Spleen (tissue), 11 donors: Measurements from ENCODE around the gene CS. TPM values are rescaled to one million over a fixed set of nuclear protein-coding genes. Genes with fewer than 3 reads are reported as not detected.

Experiments
- DNase-seq: peaks from one replicate; pipeline ENCODE4 v3.0.0-alpha.2; 2020
- H3K27ac ChIP-seq, 8 donors: fragments of 200-600 bp; sonication (generic) in 7 of 8; 1 replicate in 4 of 8; 2 replicates in 4 of 8; pipeline versions ENCODE4 v1.5.0 to v1.8.0; 2016 to 2021; ENCODE audit warnings: inconsistent platforms in 4 of 8, mild to moderate bottlenecking in 4 of 8, moderate library complexity in 1 of 8
- H3K27me3 ChIP-seq, 7 donors: fragments of 200-600 bp; sonication (generic) in 6 of 7; replicated peaks in 1 of 7; 1 replicate in 4 of 7; 2 replicates in 3 of 7; pipeline versions ENCODE4 v1.5.0 to v1.8.0; 2016 to 2021; ENCODE audit warnings: inconsistent platforms in 3 of 7, mild to moderate bottlenecking in 1 of 7
- H3K36me3 ChIP-seq, 6 donors: fragments of 200-600 bp; sonication (generic) in 5 of 6; 1 replicate in 4 of 6; 2 replicates in 2 of 6; pipeline versions ENCODE4 v1.5.0 to v1.8.0; 2016 to 2021; ENCODE audit warnings: inconsistent platforms in 2 of 6
- H3K4me1 ChIP-seq, 6 donors: fragments of 200-600 bp; sonication (generic) in 5 of 6; 1 replicate in 3 of 6; 2 replicates in 3 of 6; pipeline versions ENCODE4 v1.5.0 to v1.8.0; 2016 to 2021; ENCODE audit warnings: inconsistent platforms in 3 of 6
- H3K4me3 ChIP-seq, 8 donors: fragments of 200-600 bp; sonication (generic) in 7 of 8; 1 replicate in 4 of 8; 2 replicates in 4 of 8; pipeline versions ENCODE4 v1.5.0 to v1.8.0; 2016 to 2021; ENCODE audit warnings: inconsistent platforms in 4 of 8, mild to moderate bottlenecking in 4 of 8, moderate library complexity in 2 of 8
- H3K9me3 ChIP-seq, 8 donors: fragments of 200-600 bp; sonication (generic) in 7 of 8; 1 replicate in 4 of 8; 2 replicates in 4 of 8; pipeline versions ENCODE4 v1.5.0 to v1.8.0; 2016 to 2021; ENCODE audit warnings: inconsistent platforms in 4 of 8
- CTCF ChIP-seq, 11 experiments: fragments of 200-600 bp in 7 of 11; fragments of 450-650 bp in 4 of 11; sonication (generic) in 4 of 11; IDR thresholded peaks in 8 of 11; conservative IDR thresholded peaks in 3 of 11; 1 replicate in 7 of 11; 2 replicates in 4 of 11; pipeline versions ENCODE4 v1.4.0 to v1.8.0; 2016 to 2021; ENCODE audit warnings: antibody characterized with exemption in 11 of 11, inconsistent platforms in 4 of 11, mild to moderate bottlenecking in 1 of 11
- POLR2A ChIP-seq, 3 donors: fragments of 450-650 bp; IDR thresholded peaks; one replicate each; pipeline ENCODE4 v1.5.1; 2017; ENCODE audit warnings: antibody characterized with exemption in 3 of 3, mild to moderate bottlenecking in 1 of 3
- POLR2AphosphoS5 ChIP-seq, 3 donors: sonication (generic); formaldehyde crosslinking; IDR thresholded peaks; one replicate each; pipeline ENCODE4 v1.5.1; 2017; ENCODE audit warnings: antibody characterized with exemption in 3 of 3
- WGBS, 5 donors: extraction: QIAGEN DNeasy Blood & Tissue Kit in 3 of 5; methylation state at CpG; one replicate each; pipeline versions ENCODE4 v1.1.5 to v1.1.7; 2013 to 2018; 5-methylcytosine and 5-hydroxymethylcytosine counted together
- intact Hi-C: fragments of 100-400 bp; cut with DNase I; formaldehyde crosslinking; loops from one replicate; pipeline ENCODE4 v1.15.0; 2023; ENCODE audit warnings: low total_unique reads
- polyA plus RNA-seq, 3 donors: library from polyadenylated mRNA; stranded (reverse); fragments of 200-250 nt; gene quantifications; one replicate each; pipeline ENCODE4 v1.2.1, GENCODE V29; 2013
- total RNA-seq, 7 donors: library from RNA; depleted of rRNA in 3 of 7; stranded (reverse); fragments of >200 nt in 3 of 7; fragmentation: NEBNext Ultra II Directional in 4 of 7; extraction: Animal tissue kit (Norgen Biotek cat#: 25700) in 4 of 7; gene quantifications; one replicate each; pipeline versions ENCODE4 v1.1.0 to v1.2.1, GENCODE V29; 2016 to 2021
- donor health status: healthy with polysubstance abuse.
- donor health status: DM: no; HTN: no; CAD: no; lungs with moderate emphysema.
- donor health status: DM: no; HTN: no; CAD: no.
- donor health status: Bipolar disorder and iron deficiency.
- donor health status: healthy.
- donor health status: DM: no; HTN: no; CAD: no.
- donor health status: DM: yes; HTN: yes; CAD: no.

CS gene
- total and polyA plus RNA-seq, 10 donors: 35.6 to 141 (median 125) TPM

- Histone ChIP-seq H3K4me1 (peaks cover 0 to 20% (median 11%) of the 10 kb centered on the region in 6 donors), H3K36me3 (peaks cover 4 to 99% (median 90%) of the 10 kb centered on the region in 6 donors), H3K27ac (no peak overlapping the region), H3K27me3 (no peaks in the 10 kb centered on the region), H3K9me3 (no peaks in the 10 kb centered on the region), H3K4me3 (no peak overlapping the region)
- 92 to 100% (median 94%) methylated on average over 2 of the region's 2 CpGs for WGBS, 5 donors
- TF ChIP-seq POLR2AphosphoS5 (IDR thresholded peaks at IDR 0.05) (no peak), CTCF (IDR thresholded peaks at IDR 0.05 in 8 of 11, conservative IDR thresholded peaks at IDR 0.05 in 3 of 11) (no peak), POLR2A (IDR thresholded peaks at IDR 0.05) (no peak)
- DNase-seq: no peak
- intact Hi-C loops: no loop called here
Measured at GRCh38 chr12:56282579-56282978, 17.6 kb downstream of the CS start.

GRCh38 chr12:56282030-56282429 is 18.1 kb downstream of the CS start:
- H3K9me3 ChIP-seq: no peaks in the 10 kb centered on the region
- H3K27ac ChIP-seq: no peak overlapping the region
- H3K4me3 ChIP-seq: no peak overlapping the region
- no peaks in the 10 kb centered on the region for H3K27me3 ChIP-seq
- H3K4me1 ChIP-seq: peaks cover 0 to 15% (median 11%) of the 10 kb centered on the region in 6 donors
- no peak for DNase-seq
- peaks cover 4 to 100% (median 94%) of the 10 kb centered on the region in 6 donors for H3K36me3 ChIP-seq
- intact Hi-C loops: no loop called here
- 83 to 97% (median 91%) methylated on average over 6 of the region's 6 CpGs for WGBS, 5 donors
- TF ChIP-seq POLR2A (IDR thresholded peaks at IDR 0.05) (no peak), POLR2AphosphoS5 (IDR thresholded peaks at IDR 0.05) (no peak), CTCF (IDR thresholded peaks at IDR 0.05 in 8 of 11, conservative IDR thresholded peaks at IDR 0.05 in 3 of 11) (no peak)

DNA sequence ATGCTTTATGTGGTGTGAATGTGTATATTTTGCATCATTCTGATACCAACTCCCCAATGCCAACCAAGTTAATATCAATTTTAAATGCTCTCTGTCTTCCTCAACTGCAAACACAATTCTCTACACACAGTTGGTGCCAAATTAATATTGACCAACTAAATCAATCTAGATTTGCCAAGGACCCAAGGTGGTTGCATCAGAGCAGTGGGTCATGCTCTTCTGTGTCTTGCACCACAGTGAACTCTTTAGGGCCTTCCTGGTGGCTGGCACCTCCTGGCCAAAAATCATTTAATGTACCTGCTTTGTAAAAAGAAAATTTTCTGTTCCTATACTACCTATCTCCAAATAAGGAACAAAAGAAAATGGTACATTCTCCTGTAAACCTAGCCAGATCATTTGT is 19.3 kb downstream of the CS start:
- Histone ChIP-seq H3K4me1 (peaks cover 0 to 3% (median under 1%) of the 10 kb centered on the region in 6 donors), H3K9me3 (no peaks in the 10 kb centered on the region), H3K36me3 (peaks cover 4 to 100% (median 98%) of the 10 kb centered on the region in 6 donors), H3K27ac (no peak overlapping the region), H3K4me3 (no peak overlapping the region), H3K27me3 (no peaks in the 10 kb centered on the region)
- no peak for TF ChIP-seq POLR2A (IDR thresholded peaks at IDR 0.05)
- TF ChIP-seq POLR2AphosphoS5 (IDR thresholded peaks at IDR 0.05): no peak
- no peak for TF ChIP-seq CTCF (IDR thresholded peaks at IDR 0.05 in 8 of 11, conservative IDR thresholded peaks at IDR 0.05 in 3 of 11)
- intact Hi-C loops: no loop called here
- DNase-seq: no peak

GRCh38 chr12:56278905-56279304 is 21.2 kb downstream of the CS start:
- no peak overlapping the region for H3K27ac ChIP-seq
- H3K36me3 ChIP-seq: peaks cover 4 to 100% (median 98%) of the 10 kb centered on the region in 6 donors
- TF ChIP-seq POLR2A (IDR thresholded peaks at IDR 0.05) (no peak), CTCF (IDR thresholded peaks at IDR 0.05 in 8 of 11, conservative IDR thresholded peaks at IDR 0.05 in 3 of 11) (no peak), POLR2AphosphoS5 (IDR thresholded peaks at IDR 0.05) (no peak)
- DNase-seq: no peak
- H3K4me3 ChIP-seq: no peak overlapping the region
- H3K9me3 ChIP-seq: no peaks in the 10 kb centered on the region
- WGBS, 5 donors: 94 to 98% (median 96%) methylated on average over 3 of the region's 3 CpGs
- no peaks in the 10 kb centered on the region for H3K4me1 ChIP-seq
- no peaks in the 10 kb centered on the region for H3K27me3 ChIP-seq
- intact Hi-C loops: no loop called here
